H1 (cell line): ENCODE results near the gene C18orf54.

Source experiments
- EZH2 ChIP-seq: fragments of 200-600 bp; sonication (generic); IDR thresholded peaks from 2 replicates; pipeline ENCODE4 v1.7.1; 2012; ENCODE audit warnings: low read depth, mild to moderate bottlenecking, moderate library complexity, low read length, inconsistent platforms; ENCODE audit not compliant: severe bottlenecking
- GABPA ChIP-seq: IDR thresholded peaks from 2 replicates; pipeline ENCODE4 v1.6.1; 2011; ENCODE audit warnings: mild to moderate bottlenecking, low read length, moderate library complexity, borderline replicate concordance; ENCODE audit not compliant: insufficient read depth
- MAFK ChIP-seq: IDR thresholded peaks from 2 replicates; pipeline ENCODE4 v1.6.1; 2012; ENCODE audit warnings: low read depth, mild to moderate bottlenecking, improper control_type of control experiment, low read length
- NANOG ChIP-seq: IDR thresholded peaks from 2 replicates; pipeline ENCODE4 v1.6.1; 2011; ENCODE audit warnings: low read length, low read depth, mild to moderate bottlenecking, inconsistent platforms; ENCODE audit not compliant: insufficient read depth, poor library complexity, severe bottlenecking
- NRF1 ChIP-seq: IDR thresholded peaks from 2 replicates; pipeline ENCODE4 v1.6.1; 2011; ENCODE audit warnings: mild to moderate bottlenecking, low read depth, low read length, improper control_type of control experiment
- POLR2A ChIP-seq, 2 experiments: IDR thresholded peaks; 1 replicate in 1 of 2; 2 replicates in 1 of 2; pipeline ENCODE4 v1.6.1; 2011; ENCODE audit warnings: low read depth in 2 of 2, low read length in 2 of 2, mild to moderate bottlenecking in 2 of 2; ENCODE audit errors: control extremely low read depth in 1 of 2
- POLR2AphosphoS5 ChIP-seq: IDR thresholded peaks from 2 replicates; pipeline ENCODE4 v1.6.1; 2011; ENCODE audit warnings: low read depth, low read length
- RAD21 ChIP-seq, 2 experiments: IDR thresholded peaks in 1 of 2; conservative IDR thresholded peaks in 1 of 2; 2 replicates each; pipeline ENCODE4 v1.6.1; 2011; ENCODE audit warnings: low read depth in 2 of 2, low read length in 2 of 2, improper control_type of control experiment in 1 of 2, inconsistent platforms in 1 of 2, mild to moderate bottlenecking in 1 of 2, moderate library complexity in 1 of 2
- YY1 ChIP-seq: IDR thresholded peaks from 2 replicates; pipeline ENCODE4 v1.6.1; 2011; ENCODE audit warnings: low read depth, mild to moderate bottlenecking, low read length
- TF ChIP-seq, protein P1 (sequence below): IDR thresholded peaks from 2 replicates; pipeline ENCODE4 v1.6.1; 2011; ENCODE audit warnings: low read length, improper control_type of control experiment
- TF ChIP-seq, protein P2 (sequence below): IDR thresholded peaks from 2 replicates; pipeline ENCODE4 v1.6.1; 2012; ENCODE audit warnings: inconsistent platforms
- TF ChIP-seq, protein P3 (sequence below), 3 experiments: IDR thresholded peaks; 1 replicate in 2 of 3; 2 replicates in 1 of 3; pipeline versions ENCODE4 v1.5.1 to v1.6.1; 2011; ENCODE audit warnings: low read length in 3 of 3, mild to moderate bottlenecking in 3 of 3, inconsistent platforms in 2 of 3, low read depth in 1 of 3, moderate library complexity in 1 of 3; ENCODE audit not compliant: insufficient read depth in 1 of 3; ENCODE audit errors: control extremely low read depth in 1 of 3
- TF ChIP-seq, protein P4 (sequence below): IDR thresholded peaks from 2 replicates; pipeline ENCODE4 v1.6.1; 2011; ENCODE audit warnings: low read depth, mild to moderate bottlenecking, low read length; ENCODE audit not compliant: insufficient read depth

DNA sequence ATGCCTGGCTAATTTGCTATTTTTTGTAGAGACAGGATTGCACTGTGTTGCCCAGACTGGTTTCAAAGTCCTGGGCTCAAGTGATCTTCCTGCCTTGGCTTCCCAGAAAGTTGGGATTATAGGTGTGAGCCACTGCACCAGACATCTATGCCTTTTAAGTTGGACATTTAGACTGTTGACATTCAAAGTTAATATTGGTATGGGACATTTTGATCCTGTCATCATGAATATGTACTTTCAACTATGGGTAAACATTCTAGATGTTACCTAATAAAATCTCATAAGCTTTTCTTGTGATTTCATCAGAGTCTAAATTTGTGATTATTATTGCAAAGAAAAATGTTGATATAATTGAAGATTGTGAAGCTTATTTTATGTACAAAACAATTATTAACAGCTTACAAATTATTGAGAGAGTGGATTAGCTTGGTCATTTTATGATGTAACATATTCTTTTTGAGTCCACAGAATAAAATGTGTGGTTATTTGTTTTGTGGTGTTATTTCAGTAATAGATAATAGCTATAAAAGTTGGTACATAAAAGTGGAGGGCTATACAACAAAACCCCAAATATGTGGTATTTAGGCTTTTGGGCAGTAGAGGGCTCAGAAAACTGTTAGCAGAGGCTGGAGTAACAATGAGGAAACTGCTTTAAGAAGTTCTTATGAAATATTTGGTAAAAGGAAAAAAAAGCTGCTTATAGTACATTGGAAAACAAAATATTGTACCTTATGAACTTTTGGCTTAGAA, 41.5 kb upstream of the C18orf54 start:
- TF ChIP-seq, protein P1, sequence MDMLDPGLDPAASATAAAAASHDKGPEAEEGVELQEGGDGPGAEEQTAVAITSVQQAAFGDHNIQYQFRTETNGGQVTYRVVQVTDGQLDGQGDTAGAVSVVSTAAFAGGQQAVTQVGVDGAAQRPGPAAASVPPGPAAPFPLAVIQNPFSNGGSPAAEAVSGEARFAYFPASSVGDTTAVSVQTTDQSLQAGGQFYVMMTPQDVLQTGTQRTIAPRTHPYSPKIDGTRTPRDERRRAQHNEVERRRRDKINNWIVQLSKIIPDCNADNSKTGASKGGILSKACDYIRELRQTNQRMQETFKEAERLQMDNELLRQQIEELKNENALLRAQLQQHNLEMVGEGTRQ: no peak
- TF ChIP-seq, protein P2, sequence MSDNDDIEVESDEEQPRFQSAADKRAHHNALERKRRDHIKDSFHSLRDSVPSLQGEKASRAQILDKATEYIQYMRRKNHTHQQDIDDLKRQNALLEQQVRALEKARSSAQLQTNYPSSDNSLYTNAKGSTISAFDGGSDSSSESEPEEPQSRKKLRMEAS: no peak
- TF ChIP-seq RAD21 (IDR thresholded peaks at IDR 0.05 in 1 of 2, conservative IDR thresholded peaks at IDR 0.05 in 1 of 2; ENCODE audit: low read depth in 2 of 2, low read length in 2 of 2): no peak
- no peak for TF ChIP-seq POLR2AphosphoS5
- TF ChIP-seq, protein P3, sequence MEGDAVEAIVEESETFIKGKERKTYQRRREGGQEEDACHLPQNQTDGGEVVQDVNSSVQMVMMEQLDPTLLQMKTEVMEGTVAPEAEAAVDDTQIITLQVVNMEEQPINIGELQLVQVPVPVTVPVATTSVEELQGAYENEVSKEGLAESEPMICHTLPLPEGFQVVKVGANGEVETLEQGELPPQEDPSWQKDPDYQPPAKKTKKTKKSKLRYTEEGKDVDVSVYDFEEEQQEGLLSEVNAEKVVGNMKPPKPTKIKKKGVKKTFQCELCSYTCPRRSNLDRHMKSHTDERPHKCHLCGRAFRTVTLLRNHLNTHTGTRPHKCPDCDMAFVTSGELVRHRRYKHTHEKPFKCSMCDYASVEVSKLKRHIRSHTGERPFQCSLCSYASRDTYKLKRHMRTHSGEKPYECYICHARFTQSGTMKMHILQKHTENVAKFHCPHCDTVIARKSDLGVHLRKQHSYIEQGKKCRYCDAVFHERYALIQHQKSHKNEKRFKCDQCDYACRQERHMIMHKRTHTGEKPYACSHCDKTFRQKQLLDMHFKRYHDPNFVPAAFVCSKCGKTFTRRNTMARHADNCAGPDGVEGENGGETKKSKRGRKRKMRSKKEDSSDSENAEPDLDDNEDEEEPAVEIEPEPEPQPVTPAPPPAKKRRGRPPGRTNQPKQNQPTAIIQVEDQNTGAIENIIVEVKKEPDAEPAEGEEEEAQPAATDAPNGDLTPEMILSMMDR (IDR thresholded peaks at IDR 0.05; ENCODE audit: control extremely low read depth in 1 of 3, insufficient read depth in 1 of 3, low read depth in 1 of 3, low read length in 3 of 3): no peak
- no peak for TF ChIP-seq NANOG
- TF ChIP-seq EZH2: no peak
- TF ChIP-seq, protein P4, sequence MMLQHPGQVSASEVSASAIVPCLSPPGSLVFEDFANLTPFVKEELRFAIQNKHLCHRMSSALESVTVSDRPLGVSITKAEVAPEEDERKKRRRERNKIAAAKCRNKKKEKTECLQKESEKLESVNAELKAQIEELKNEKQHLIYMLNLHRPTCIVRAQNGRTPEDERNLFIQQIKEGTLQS: no peak
- TF ChIP-seq NRF1: no peak
- TF ChIP-seq POLR2A (IDR thresholded peaks at IDR 0.05; ENCODE audit: control extremely low read depth in 1 of 2, low read depth in 2 of 2, low read length in 2 of 2): no peak
- no peak for TF ChIP-seq YY1
- no peak for TF ChIP-seq GABPA
- no peak for TF ChIP-seq MAFK
